B cell (primary cell): ENCODE data around the gene ABHD5. TPM values are rescaled to one million over a fixed set of nuclear protein-coding genes. Genes with fewer than 3 reads are reported as not detected.

Experiments used
- ATAC-seq: fragments of 200-7000 bp; cut with Tn5 transposase; one replicate; pipeline ENCODE4 v1.10.0; 2021; ENCODE audit warnings: low read depth, mild to moderate bottlenecking, moderate number of reproducible peaks, moderate library complexity
- CTCF ChIA-PET: fragments of 350-600 bp; sonication (Branson Sonifier 250); formaldehyde crosslinking; loops from one replicate; lab custom pipeline; 2021; ENCODE audit warnings: antibody characterized with exemption, inconsistent platforms; lab: Charles Lee
- POLR2A ChIA-PET: fragments of 350-600 bp; sonication (Branson Sonifier 250); formaldehyde crosslinking; loops from one replicate; lab custom pipeline; 2021; ENCODE audit warnings: antibody characterized with exemption; lab: Charles Lee
- DNase-seq: peaks from one replicate; pipeline ENCODE4 v3.0.0; 2013
- H2AFZ ChIP-seq: 2 replicates; pipeline ENCODE4 v1.6.1; 2012; ENCODE audit warnings: mild to moderate bottlenecking, low read depth, low read length; ENCODE audit not compliant: insufficient read depth, poor library complexity, severe bottlenecking
- H3K27ac ChIP-seq, 2 donors: 1 replicate in 1 of 2; 2 replicates in 1 of 2; pipeline ENCODE4 v1.5.1; 2012 to 2013; ENCODE audit warnings: low read length in 2 of 2, mild to moderate bottlenecking in 2 of 2, moderate library complexity in 1 of 2
- H3K27me3 ChIP-seq, 4 experiments: fragments of 200-600 bp in 1 of 4; sonication (generic) in 1 of 4; replicated peaks in 1 of 4; 1 replicate in 2 of 4; 2 replicates in 2 of 4; pipeline versions ENCODE4 v1.6.1 to v1.7.0; 2013 to 2016; ENCODE audit warnings: low read length in 3 of 4, mild to moderate bottlenecking in 2 of 4, mixed read lengths in 1 of 4, moderate library complexity in 1 of 4; ENCODE audit not compliant: insufficient read depth in 4 of 4, control insufficient read depth in 3 of 4; ENCODE audit errors: control extremely low read depth in 1 of 4
- H3K36me3 ChIP-seq, 2 experiments: replicated peaks in 1 of 2; 1 replicate in 1 of 2; 2 replicates in 1 of 2; pipeline versions ENCODE4 v1.6.1 to v1.7.1; 2013; ENCODE audit warnings: low read length in 1 of 2; ENCODE audit not compliant: insufficient read depth in 2 of 2, control insufficient read depth in 1 of 2; ENCODE audit errors: control extremely low read depth in 1 of 2, extremely low read depth in 1 of 2
- H3K4me1 ChIP-seq, 2 donors: fragments of 200-600 bp in 1 of 2; sonication (generic) in 1 of 2; 1 replicate in 1 of 2; 2 replicates in 1 of 2; pipeline versions ENCODE4 v1.5.1 to v1.6.1; 2013 to 2017; ENCODE audit warnings: low read length in 2 of 2; ENCODE audit not compliant: control insufficient read depth in 2 of 2, insufficient read depth in 2 of 2
- H3K4me2 ChIP-seq: replicated peaks from 2 replicates; pipeline ENCODE3; 2012; ENCODE audit warnings: mild to moderate bottlenecking, low read depth, low read length; ENCODE audit not compliant: poor library complexity, severe bottlenecking
- H3K4me3 ChIP-seq, 5 experiments: fragments of 200-600 bp in 1 of 5; sonication (generic) in 1 of 5; 1 replicate in 3 of 5; 2 replicates in 2 of 5; pipeline versions ENCODE4 v1.5.1 to v1.7.0; 2011 to 2016; ENCODE audit warnings: low read length in 4 of 5, mild to moderate bottlenecking in 4 of 5, low read depth in 2 of 5, control low read depth in 1 of 5, moderate library complexity in 1 of 5; ENCODE audit not compliant: insufficient read depth in 1 of 5; ENCODE audit errors: control extremely low read depth in 1 of 5, extremely low read depth in 1 of 5
- H3K79me2 ChIP-seq: fragments of 200-600 bp; sonication (generic); one replicate; pipeline ENCODE4 v1.6.0; 2016; ENCODE audit warnings: low read length; ENCODE audit not compliant: control insufficient read depth, insufficient read depth
- H3K9ac ChIP-seq: fragments of 200-600 bp; sonication (generic); 2 replicates; pipeline ENCODE4 v1.6.1; 2017; ENCODE audit warnings: mild to moderate bottlenecking, low read length, moderate library complexity
- H3K9me3 ChIP-seq, 3 donors: one replicate each; pipeline versions ENCODE4 v1.6.1 to v1.7.1; 2013; ENCODE audit warnings: low read length in 2 of 3; ENCODE audit not compliant: control insufficient read depth in 2 of 3, insufficient read depth in 1 of 3; ENCODE audit errors: control extremely low read depth in 1 of 3
- H4K20me1 ChIP-seq: 2 replicates; pipeline ENCODE4 v1.6.0; 2012; ENCODE audit warnings: mild to moderate bottlenecking, low read length; ENCODE audit not compliant: insufficient read depth, control insufficient read depth, poor library complexity, severe bottlenecking
- H3K27ac Mint-ChIP-seq: one replicate; pipeline ENCODE4 v1.8.0; 2021; ENCODE audit warnings: mixed read lengths
- H3K27me3 Mint-ChIP-seq: one replicate; pipeline ENCODE4 v1.8.0; 2021; ENCODE audit warnings: mixed read lengths
- H3K4me1 Mint-ChIP-seq: one replicate; pipeline ENCODE4 v1.8.0; 2021; ENCODE audit warnings: mixed read lengths
- H3K4me3 Mint-ChIP-seq: one replicate; pipeline ENCODE4 v1.8.0; 2021; ENCODE audit warnings: mixed read lengths
- H3K9me3 Mint-ChIP-seq: one replicate; pipeline ENCODE4 v1.8.0; 2022; ENCODE audit warnings: mixed read lengths; ENCODE audit not compliant: insufficient read depth
- CTCF ChIP-seq: fragments of 200-600 bp; IDR thresholded peaks from one replicate; pipeline ENCODE4 v1.8.0; 2022; ENCODE audit warnings: antibody characterized with exemption, mild to moderate bottlenecking
- EZH2 ChIP-seq: IDR thresholded peaks from 2 replicates; pipeline ENCODE4 v1.6.1; 2012; ENCODE audit warnings: borderline replicate concordance, low read depth, mild to moderate bottlenecking, moderate library complexity, low read length; ENCODE audit not compliant: insufficient read depth, poor library complexity, severe bottlenecking
- WGBS: methylation state at CpG from one replicate; pipeline ENCODE4 v1.1.5; 2013; ENCODE audit warnings: missing lambda C conversion rate; ENCODE audit not compliant: insufficient coverage; 5-methylcytosine and 5-hydroxymethylcytosine counted together
- intact Hi-C: fragments of 100-400 bp; cut with micrococcal nuclease; formaldehyde crosslinking; loops from one replicate; pipeline ENCODE4 v1.10.0; 2022
- polyA plus RNA-seq: library from polyadenylated mRNA; depleted of rRNA; stranded (reverse); fragments of >200 nt; gene quantifications from 2 replicates; pipeline ENCODE4 v1.2.3, GENCODE V29; 2012
- total RNA-seq, 2 donors: library from RNA; stranded (reverse); fragments of 120-200 nt in 1 of 2; gene quantifications; 1 replicate in 1 of 2; 2 replicates in 1 of 2; pipeline versions ENCODE4 v1.2.3 to v1.2.4, GENCODE V29; 2013 to 2022

ABHD5 gene
- total and polyA plus RNA-seq, 2 donors (not counting 1 experiment from before 2014, with no cell fraction given) = 4.7 to 12.1 TPM

GRCh38 chr3:43755516-43756200 lies 64.9 kb downstream of the ABHD5 start:
- H3K4me1 Mint-ChIP-seq = no peaks in the 10 kb centered on the region
- ChIA-PET POLR2A (no interaction called here), CTCF (interaction anchor here (1.8 kb wide), 1 partner anchor 13 kb away, joined by 8 read pairs; no protein-coding TSS in a partner anchor)
- DNase-seq = no peak
- Histone ChIP-seq H3K36me3 (no peaks in the 10 kb centered on the region), H2AFZ (no peak overlapping the region), H3K9me3 (no peaks in the 10 kb centered on the region), H3K9ac (no peak overlapping the region), H3K4me2 (no peak overlapping the region), H3K4me3 (no peak overlapping the region), H3K4me1 (no peaks in the 10 kb centered on the region), H3K27ac (no peak overlapping the region), H4K20me1 (no peaks in the 10 kb centered on the region), H3K79me2 (no peaks in the 10 kb centered on the region), H3K27me3 (peaks cover 0 to 4% (median 0%) of the 10 kb centered on the region in 4 experiments)
- TF ChIP-seq EZH2 = no peak
- H3K4me3 Mint-ChIP-seq = no peak overlapping the region
- H3K27me3 Mint-ChIP-seq = peaks cover 21% of the 10 kb centered on the region
- 94% methylated on average over 5 of the region's 8 CpGs for WGBS
- no peaks in the 10 kb centered on the region for H3K9me3 Mint-ChIP-seq
- no peak for ATAC-seq
- intact Hi-C loops = no loop called here
- no peak overlapping the region for H3K27ac Mint-ChIP-seq

- peaks cover 4% of the 10 kb centered on the region for H3K27me3 Mint-ChIP-seq
- Histone ChIP-seq H2AFZ (no peak overlapping the region), H3K9me3 (no peaks in the 10 kb centered on the region), H3K79me2 (no peaks in the 10 kb centered on the region), H3K4me2 (no peak overlapping the region), H3K4me3 (no peak overlapping the region), H3K27ac (no peak overlapping the region), H3K27me3 (peaks cover 0 to 4% (median 0%) of the 10 kb centered on the region in 4 experiments), H3K36me3 (no peaks in the 10 kb centered on the region), H3K9ac (no peak overlapping the region), H4K20me1 (no peaks in the 10 kb centered on the region), H3K4me1 (no peaks in the 10 kb centered on the region)
- H3K27ac Mint-ChIP-seq = no peak overlapping the region
- ChIA-PET POLR2A (no interaction called here), CTCF (interaction anchor here (1.0 kb wide), 1 partner anchor 11 kb away, joined by 4 read pairs; no protein-coding TSS in a partner anchor)
- no peaks in the 10 kb centered on the region for H3K9me3 Mint-ChIP-seq
- no peaks in the 10 kb centered on the region for H3K4me1 Mint-ChIP-seq
- WGBS = 81% methylated on average over 2 of the region's 2 CpGs
- TF ChIP-seq EZH2 (no peak), CTCF (no peak)
- no peak for DNase-seq
- no peak for ATAC-seq
- intact Hi-C loops = no loop called here
- no peak overlapping the region for H3K4me3 Mint-ChIP-seq
Observed at GRCh38 chr3:43757666-43758321, 67.1 kb downstream of the ABHD5 start.
